Testis (tissue), 3 donors: Measurements from ENCODE around the gene GALNT17. TPM values are rescaled to one million over a fixed set of nuclear protein-coding genes. Genes with fewer than 3 reads are reported as not detected.

ENCODE experiments used
- DNase-seq: peaks from one replicate; pipeline ENCODE4 v3.0.0-alpha.2; 2019
- H3K27ac ChIP-seq, 2 donors: fragments of 200-600 bp; sonication (generic); one replicate each; pipeline ENCODE4 v1.5.1; 2019
- H3K27me3 ChIP-seq: fragments of 200-600 bp; sonication (generic); one replicate; pipeline ENCODE4 v1.5.1; 2019
- H3K36me3 ChIP-seq: fragments of 200-600 bp; sonication (generic); one replicate; pipeline ENCODE4 v1.5.1; 2017; ENCODE audit warnings: low read depth; ENCODE audit errors: missing control alignments
- H3K4me1 ChIP-seq: fragments of 200-600 bp; sonication (generic); one replicate; pipeline ENCODE4 v1.5.1; 2019
- H3K4me3 ChIP-seq, 2 donors: fragments of 200-600 bp; sonication (generic); one replicate each; pipeline ENCODE4 v1.5.1; 2017 to 2019
- H3K9me3 ChIP-seq: fragments of 200-600 bp; sonication (generic); one replicate; pipeline ENCODE4 v1.5.1; 2017
- CTCF ChIP-seq, 3 experiments: fragments of 450-650 bp in 2 of 3; fragments of 200-600 bp in 1 of 3; sonication (generic) in 1 of 3; IDR thresholded peaks; one replicate each; pipeline ENCODE4 v1.5.1; 2016 to 2019; ENCODE audit warnings: antibody characterized with exemption in 3 of 3, mild to moderate bottlenecking in 2 of 3, moderate library complexity in 1 of 3
- POLR2A ChIP-seq: fragments of 450-650 bp; IDR thresholded peaks from one replicate; pipeline ENCODE4 v1.6.1; 2017; ENCODE audit warnings: antibody characterized with exemption, mild to moderate bottlenecking, moderate library complexity
- WGBS, 2 donors: methylation state at CpG; one replicate each; pipeline ENCODE4 v1.1.5; 2018; 5-methylcytosine and 5-hydroxymethylcytosine counted together
- intact Hi-C: fragments of 100-400 bp; cut with DNase I; formaldehyde crosslinking; loops from one replicate; pipeline ENCODE4 v1.15.1; 2023; ENCODE audit warnings: low total_unique reads
- polyA plus RNA-seq: library from polyadenylated mRNA; stranded (reverse); fragments of 350-450 nt; fragmentation: Illumina TruSeq; extraction: RNeasy Lipid Tissue Mini Kit (QIAGEN cat#74804); gene quantifications from one replicate; pipeline ENCODE4 v1.2.3, GENCODE V29; 2014; ENCODE audit warnings: low read depth, low replicate concordance; ENCODE audit not compliant: insufficient read depth
- total RNA-seq, 2 donors: library from RNA; depleted of rRNA; stranded (reverse); fragments of >200 nt; gene quantifications; one replicate each; pipeline ENCODE4 v1.2.3, GENCODE V29; 2016

GALNT17 gene
- total and polyA plus RNA-seq, 3 donors from 2014 or later = 10.9 to 39.1 (median 29.4) TPM

DNA sequence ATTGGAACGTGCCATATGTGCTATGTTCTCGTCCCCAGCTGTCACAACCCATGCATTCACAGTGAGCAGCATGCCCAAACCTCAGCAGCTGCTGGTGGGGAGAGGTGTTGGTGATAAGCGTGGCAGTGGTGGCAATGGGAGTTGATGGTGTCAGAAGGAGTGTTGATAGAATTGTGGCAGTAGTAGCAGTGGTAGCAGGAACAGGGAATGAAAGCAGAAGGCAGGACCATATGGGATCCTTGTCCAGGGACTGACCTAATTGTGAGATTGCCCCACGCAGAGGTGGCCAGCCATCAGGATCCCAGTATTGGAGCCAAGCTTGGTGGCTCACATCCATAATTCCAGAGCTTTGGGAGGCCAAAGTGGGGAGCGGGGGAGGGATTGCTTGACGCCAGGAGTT lies 276.3 kb downstream of the GALNT17 start:
- Histone ChIP-seq H3K27ac (no peak overlapping the region), H3K9me3 (no peaks in the 10 kb centered on the region), H3K27me3 (no peaks in the 10 kb centered on the region), H3K4me1 (no peaks in the 10 kb centered on the region), H3K36me3 (no peaks in the 10 kb centered on the region), H3K4me3 (no peak overlapping the region)
- intact Hi-C loops = no loop called here
- WGBS, 2 donors = 91% methylated on average over 6 of the region's 6 CpGs
- no peak for DNase-seq
- TF ChIP-seq POLR2A (no peak), CTCF (IDR thresholded peaks at IDR 0.05) (no peak)

DNA sequence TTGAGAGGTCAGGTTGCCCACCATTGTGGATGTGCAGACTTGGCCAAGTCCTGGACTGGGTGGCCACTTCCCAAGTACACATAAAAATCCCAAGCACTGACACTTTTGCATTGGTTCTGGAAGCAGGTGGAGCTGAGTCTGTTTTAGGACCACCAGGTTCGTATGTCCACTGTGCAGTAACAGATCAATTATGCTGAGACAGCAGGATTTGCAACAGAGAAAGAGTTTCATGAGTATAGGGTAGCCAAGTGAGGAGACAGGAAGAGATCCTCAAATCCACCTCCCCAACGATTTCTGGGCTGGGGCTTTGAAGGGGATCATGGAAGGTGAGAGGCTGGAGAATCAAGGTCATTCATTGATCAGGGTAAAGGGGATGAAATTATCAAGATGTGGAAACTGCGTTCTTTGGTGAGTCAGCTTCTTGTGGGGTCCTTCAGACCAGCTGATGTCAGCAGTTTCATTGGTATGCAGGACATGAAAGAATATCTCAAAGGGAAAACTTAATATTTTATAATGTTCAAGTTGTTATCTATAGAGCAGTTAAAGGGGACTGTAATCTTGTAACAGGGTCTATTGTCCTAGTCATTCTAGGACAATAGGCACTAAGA lies 277.7 kb downstream of the GALNT17 start:
- no peaks in the 10 kb centered on the region for H3K4me1 ChIP-seq
- no peaks in the 10 kb centered on the region for H3K36me3 ChIP-seq
- no peak for TF ChIP-seq POLR2A
- TF ChIP-seq CTCF (IDR thresholded peaks at IDR 0.05) = no peak
- H3K27ac ChIP-seq = no peak overlapping the region
- no peaks in the 10 kb centered on the region for H3K9me3 ChIP-seq
- intact Hi-C loops = no loop called here
- H3K27me3 ChIP-seq = no peaks in the 10 kb centered on the region
- no peak for DNase-seq
- no peak overlapping the region for H3K4me3 ChIP-seq
- 78 to 82% methylated on average over 3 of the region's 3 CpGs for WGBS, 2 donors

- Histone ChIP-seq H3K9me3 (no peaks in the 10 kb centered on the region), H3K4me1 (no peaks in the 10 kb centered on the region), H3K4me3 (no peak overlapping the region), H3K27me3 (no peaks in the 10 kb centered on the region), H3K36me3 (no peaks in the 10 kb centered on the region), H3K27ac (no peak overlapping the region)
- intact Hi-C loops = no loop called here
- TF ChIP-seq POLR2A (no peak), CTCF (IDR thresholded peaks at IDR 0.05) (no peak)
- whole genome bisulfite sequencing, 2 donors = 90 to 97% methylated on average over 3 of the region's 3 CpGs
- DNase-seq = no peak
Observed at GRCh38 chr7:71411475-71411874, 279.5 kb downstream of the GALNT17 start.

GRCh38 chr7:71414490-71414889 lies 282.5 kb downstream of the GALNT17 start:
- Histone ChIP-seq H3K9me3 (no peaks in the 10 kb centered on the region), H3K4me1 (no peaks in the 10 kb centered on the region), H3K27ac (no peak overlapping the region), H3K27me3 (no peaks in the 10 kb centered on the region), H3K4me3 (no peak overlapping the region), H3K36me3 (no peaks in the 10 kb centered on the region)
- intact Hi-C loops = no loop called here
- TF ChIP-seq POLR2A (no peak), CTCF (IDR thresholded peaks at IDR 0.05) (no peak)
- whole genome bisulfite sequencing, 2 donors = 74 to 76% methylated on average over 6 of the region's 6 CpGs
- peak; percentile 21 for DNase-seq

GRCh38 chr7:71419546-71420337 lies 287.8 kb downstream of the GALNT17 start:
- no peak overlapping the region for H3K4me3 ChIP-seq
- H3K36me3 ChIP-seq = no peaks in the 10 kb centered on the region
- intact Hi-C loops = no loop called here
- TF ChIP-seq CTCF (IDR thresholded peaks at IDR 0.05) (no peak), POLR2A (no peak)
- WGBS, 2 donors = 89% methylated on average over 12 of the region's 12 CpGs
- DNase-seq = no peak
- H3K4me1 ChIP-seq = no peaks in the 10 kb centered on the region
- H3K27ac ChIP-seq = no peak overlapping the region
- no peaks in the 10 kb centered on the region for H3K27me3 ChIP-seq
- H3K9me3 ChIP-seq = no peaks in the 10 kb centered on the region
